IMR-90 (cell line): Measurements from ENCODE around the gene PPP1R15A. TPM values are rescaled to one million over a fixed set of nuclear protein-coding genes. Genes with fewer than 3 reads are reported as not detected.

Experiments used
- ATAC-seq: fragments of 200-7000 bp; cut with Tn5 transposase; 2 replicates; pipeline ENCODE4 v1.9.1; 2020; ENCODE audit warnings: low read depth, mild to moderate bottlenecking, moderate library complexity
- BruUV-seq: library from RNA; stranded (reverse); fragments of 400-500 nt; replicated peaks from 2 replicates; lab custom pipeline; 2021; lab: Mats Ljungman, UMichigan
- CTCF ChIA-PET: fragments of 300-600 bp; formaldehyde crosslinking; extraction: SDS; loops from one replicate; lab custom pipeline; 2021; ENCODE audit warnings: antibody characterized with exemption; lab: Yijun Ruan, JAX
- POLR2A ChIA-PET: fragments of 300-600 bp; sonication (Branson Sonifier 250); formaldehyde crosslinking; loops from one replicate; lab custom pipeline; 2022; ENCODE audit warnings: antibody characterized with exemption; ENCODE audit not compliant: unreplicated experiment; lab: Charles Lee
- DNase-seq: peaks from one replicate; pipeline ENCODE4 v3.0.0; 2013
- H2AFZ ChIP-seq: replicated peaks from 2 replicates; pipeline ENCODE3; 2013; ENCODE audit warnings: low read length, mild to moderate bottlenecking; ENCODE audit not compliant: poor library complexity
- H2AK5ac ChIP-seq: 2 replicates; pipeline ENCODE4 v1.6.1; 2013; ENCODE audit warnings: low read depth, low read length, inconsistent platforms
- H2AK9ac ChIP-seq: replicated peaks from 2 replicates; pipeline ENCODE3; 2013; ENCODE audit warnings: mild to moderate bottlenecking, low read depth, low read length, moderate library complexity; ENCODE audit not compliant: poor library complexity
- H2BK120ac ChIP-seq: 2 replicates; pipeline ENCODE4 v1.6.1; 2013; ENCODE audit warnings: low read depth, low read length, inconsistent platforms
- H2BK15ac ChIP-seq: 3 replicates; pipeline ENCODE4 v1.6.1; 2013; ENCODE audit warnings: low read depth, low read length, inconsistent platforms
- H2BK20ac ChIP-seq: 2 replicates; pipeline ENCODE4 v1.6.1; 2013; ENCODE audit warnings: low read depth, mild to moderate bottlenecking, inconsistent platforms, low read length, moderate library complexity
- H2BK5ac ChIP-seq: 2 replicates; pipeline ENCODE4 v1.6.1; 2013; ENCODE audit warnings: mild to moderate bottlenecking, low read depth, low read length, inconsistent platforms; ENCODE audit not compliant: poor library complexity, severe bottlenecking
- H3K14ac ChIP-seq: replicated peaks from 2 replicates; pipeline ENCODE4 v1.6.1; 2013; ENCODE audit warnings: low read depth, low read length, inconsistent platforms
- H3K18ac ChIP-seq: 2 replicates; pipeline ENCODE4 v1.6.1; 2013; ENCODE audit warnings: low read depth, low read length, control low read depth
- H3K23ac ChIP-seq: 2 replicates; pipeline ENCODE4 v1.6.1; 2013; ENCODE audit warnings: low read depth, low read length, inconsistent platforms
- H3K27ac ChIP-seq: 2 replicates; pipeline ENCODE4 v1.5.1; 2013; ENCODE audit warnings: mild to moderate bottlenecking, control low read depth, low read length; ENCODE audit not compliant: insufficient read depth
- H3K27me3 ChIP-seq: 2 replicates; pipeline ENCODE4 v1.6.1; 2013; ENCODE audit warnings: low read length; ENCODE audit not compliant: control insufficient read depth, insufficient read depth
- H3K36me3 ChIP-seq: 2 replicates; pipeline ENCODE4 v1.6.1; 2013; ENCODE audit warnings: low read length, mixed read lengths; ENCODE audit not compliant: control insufficient read depth, insufficient read depth
- H3K4ac ChIP-seq: 2 replicates; pipeline ENCODE4 v1.6.1; 2013; ENCODE audit warnings: low read depth, low read length, inconsistent platforms
- H3K4me1 ChIP-seq: 2 replicates; pipeline ENCODE4 v1.6.1; 2013; ENCODE audit warnings: low read length, mixed read lengths; ENCODE audit not compliant: control insufficient read depth, insufficient read depth
- H3K4me2 ChIP-seq: 2 replicates; pipeline ENCODE4 v1.6.1; 2013; ENCODE audit warnings: low read depth, mild to moderate bottlenecking, control low read depth, low read length, moderate library complexity
- H3K4me3 ChIP-seq: 2 replicates; pipeline ENCODE4 v1.5.1; 2013; ENCODE audit warnings: low read depth, mild to moderate bottlenecking, control low read depth, low read length, moderate library complexity; ENCODE audit not compliant: insufficient read depth
- H3K56ac ChIP-seq: 2 replicates; pipeline ENCODE4 v1.6.1; 2013; ENCODE audit warnings: low read length, inconsistent platforms; ENCODE audit not compliant: insufficient read depth; ENCODE audit errors: extremely low read depth
- H3K79me1 ChIP-seq, 2 experiments: 2 replicates each; pipeline ENCODE4 v1.6.1; 2013; ENCODE audit warnings: low read length in 2 of 2, inconsistent platforms in 1 of 2, low read depth in 1 of 2
- H3K9ac ChIP-seq: 2 replicates; pipeline ENCODE4 v1.6.1; 2013; ENCODE audit warnings: low read depth, low read length, control low read depth
- H3K9me1 ChIP-seq: 2 replicates; pipeline ENCODE4 v1.6.1; 2013; ENCODE audit warnings: low read length, inconsistent platforms; ENCODE audit not compliant: insufficient read depth
- H3K9me3 ChIP-seq: 2 replicates; pipeline ENCODE4 v1.6.1; 2013; ENCODE audit warnings: low read length; ENCODE audit not compliant: control insufficient read depth, insufficient read depth
- H4K20me1 ChIP-seq: 2 replicates; pipeline ENCODE4 v1.6.1; 2013; ENCODE audit warnings: low read length, inconsistent platforms; ENCODE audit not compliant: insufficient read depth
- H4K5ac ChIP-seq: 2 replicates; pipeline ENCODE4 v1.6.1; 2013; ENCODE audit warnings: mild to moderate bottlenecking, low read depth, low read length, control low read depth
- H4K8ac ChIP-seq, 2 experiments: 2 replicates each; pipeline ENCODE4 v1.6.1; 2013; ENCODE audit warnings: low read depth in 2 of 2, low read length in 2 of 2, control low read depth in 1 of 2, inconsistent platforms in 1 of 2
- H4K91ac ChIP-seq: 2 replicates; pipeline ENCODE4 v1.6.1; 2013; ENCODE audit warnings: low read depth, low read length, inconsistent platforms; ENCODE audit not compliant: insufficient read depth
- MAFK ChIP-seq: IDR thresholded peaks from 2 replicates; pipeline ENCODE4 v1.6.1; 2012; ENCODE audit warnings: low read depth, low read length, improper control_type of control experiment
- MAZ ChIP-seq: IDR thresholded peaks from 2 replicates; pipeline ENCODE4 v1.6.1; 2012; ENCODE audit warnings: low read depth, mild to moderate bottlenecking, low read length, improper control_type of control experiment, moderate library complexity, borderline replicate concordance
- NFE2L2 ChIP-seq: fragments of 150-350 bp; IDR thresholded peaks from 2 replicates; pipeline ENCODE4 v1.6.1; 2016; ENCODE audit warnings: low read depth, mild to moderate bottlenecking, low read length
- WGBS, 2 experiments: methylation state at CpG; one replicate each; pipeline versions ENCODE4 v1.1.5 to v1.1.7; 2013; ENCODE audit warnings: missing lambda C conversion rate in 2 of 2; ENCODE audit not compliant: insufficient read length in 1 of 2; ENCODE audit errors: extremely low coverage in 2 of 2; 5-methylcytosine and 5-hydroxymethylcytosine counted together
- dilution Hi-C: fragments of 300-500 bp; cut with HindIII; formaldehyde crosslinking; loops from one replicate; pipeline ENCODE4 v1.14.3; 2018; ENCODE audit warnings: low sequenced_read_pairs; ENCODE audit not compliant: unreplicated experiment
- in situ Hi-C: fragments of 300-500 bp; cut with MboI; formaldehyde crosslinking; loops from 3 replicates; pipeline ENCODE4 v1.14.3; 2019; ENCODE audit warnings: low sequenced_read_pairs, inconsistent platforms, mixed read lengths
- intact Hi-C: fragments of 100-400 bp; cut with micrococcal nuclease; formaldehyde crosslinking; loops from 2 replicates; pipeline ENCODE4 v1.10.0; 2022
- polyA plus RNA-seq, 3 experiments: library from polyadenylated mRNA; depleted of rRNA; stranded (reverse); fragments of >200 nt; gene quantifications; 2 replicates each; pipeline ENCODE4 v1.2.3, GENCODE V29; 2012; ENCODE audit warnings: low replicate concordance in 1 of 3
- total RNA-seq: library from RNA; depleted of rRNA; stranded (reverse); fragments of >200 nt; gene quantifications from 2 replicates; pipeline ENCODE4 v1.2.3, GENCODE V29; 2012

PPP1R15A gene
- total and polyA plus RNA-seq, 2 of the 4 experiments (the other 2 are of a cell fraction), result 26.7 to 87.7 TPM

DNA sequence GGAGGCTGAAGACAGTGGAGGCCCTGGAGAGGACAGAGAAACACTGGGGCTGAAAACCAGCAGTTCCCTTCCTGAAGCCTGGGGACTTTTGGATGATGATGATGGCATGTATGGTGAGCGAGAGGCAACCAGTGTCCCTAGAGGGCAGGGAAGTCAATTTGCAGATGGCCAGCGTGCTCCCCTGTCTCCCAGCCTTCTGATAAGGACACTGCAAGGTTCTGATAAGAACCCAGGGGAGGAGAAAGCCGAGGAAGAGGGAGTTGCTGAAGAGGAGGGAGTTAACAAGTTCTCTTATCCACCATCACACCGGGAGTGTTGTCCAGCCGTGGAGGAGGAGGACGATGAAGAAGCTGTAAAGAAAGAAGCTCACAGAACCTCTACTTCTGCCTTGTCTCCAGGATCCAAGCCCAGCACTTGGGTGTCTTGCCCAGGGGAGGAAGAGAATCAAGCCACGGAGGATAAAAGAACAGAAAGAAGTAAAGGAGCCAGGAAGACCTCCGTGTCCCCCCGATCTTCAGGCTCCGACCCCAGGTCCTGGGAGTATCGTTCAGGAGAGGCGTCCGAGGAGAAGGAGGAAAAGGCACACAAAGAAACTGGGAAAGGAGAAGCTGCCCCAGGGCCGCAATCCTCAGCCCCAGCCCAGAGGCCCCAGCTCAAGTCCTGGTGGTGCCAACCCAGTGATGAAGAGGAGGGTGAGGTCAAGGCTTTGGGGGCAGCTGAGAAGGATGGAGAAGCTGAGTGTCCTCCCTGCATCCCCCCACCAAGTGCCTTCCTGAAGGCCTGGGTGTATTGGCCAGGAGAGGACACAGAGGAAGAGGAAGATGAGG lies 1.5 kb downstream of the PPP1R15A start:
- Histone ChIP-seq H4K8ac (peak overlapping the region; percentile 46 to 80), H2BK15ac (peak overlapping the region; percentile 54; the same call in 2 of the 3 replicates), H4K5ac (peak overlapping the region; percentile 19; the same call in 1 of the 2 replicates), H2AFZ (peak overlapping the region; percentile 39), H2BK20ac (peak overlapping the region; percentile 60; the same call in 1 of the 2 replicates), H3K14ac (peak overlapping the region; percentile 92), H3K79me1 (peaks cover 0 to 63% of the 10 kb centered on the region in 2 experiments; a peak in 3 of 4 replicates), H3K4ac (peak overlapping the region; percentile 96), H3K36me3 (peaks cover 40% of the 10 kb centered on the region), H3K27me3 (no peaks in the 10 kb centered on the region), H3K4me3 (peak overlapping the region; percentile 71), H3K4me1 (peaks cover 9% of the 10 kb centered on the region), H3K4me2 (peak overlapping the region; percentile 99), H3K18ac (peak overlapping the region; percentile 67), H2BK120ac (peak overlapping the region; percentile 88), H4K91ac (peak overlapping the region; percentile 67), H2BK5ac (peak overlapping the region; percentile 93), H3K9me3 (no peaks in the 10 kb centered on the region), H3K27ac (peak overlapping the region; percentile 92), H2AK5ac (peak overlapping the region; percentile 92), H2AK9ac (peak overlapping the region; percentile 96), H3K23ac (peak overlapping the region; percentile 99), H3K56ac (peak overlapping the region; percentile 98), H4K20me1 (peaks cover 62% of the 10 kb centered on the region), H3K9ac (peak overlapping the region; percentile 86), H3K9me1 (peaks cover 3% of the 10 kb centered on the region; the same call in 1 of the 2 replicates)
- WGBS, 2 experiments, result 76% methylated on average over 7 of the region's 14 CpGs; no CpG with 5 or more reads in 1 of the 2 experiments
- intact Hi-C loops (loop anchor here (2.0 kb wide), 1 partner anchor 91 kb away; the partner anchor contains the start of gene FTL), in situ Hi-C loops (no loop called here), dilution Hi-C loops (no loop called here)
- TSS peak; percentile 92 for BruUV-seq
- POLR2A ChIA-PET, result interaction anchor here (1.0 kb wide), 1 partner anchor 90 kb away, joined by 3 read pairs; no protein-coding TSS in a partner anchor
- TF ChIP-seq NFE2L2 (no peak), MAZ (0 out of 2 replicates have a peak, but pooled peaks have one; percentile 4), MAFK (no peak)
- CTCF ChIA-PET, result no interaction called here
- no peak for ATAC-seq
- no peak for DNase-seq
